Upper lobe of left lung (tissue), 6 donors: Measurements from ENCODE around the gene PHKB. TPM values are rescaled to one million over a fixed set of nuclear protein-coding genes. Genes with fewer than 3 reads are reported as not detected.

Experiments used
- ATAC-seq, 2 donors: fragments of 200-7000 bp; cut with Tn5 transposase; one replicate each; pipeline ENCODE4 v1.9.1; 2022; ENCODE audit warnings: mild to moderate bottlenecking in 2 of 2, moderate library complexity in 2 of 2; ENCODE audit not compliant: low FRiP score in 2 of 2
- DNase-seq, 2 donors: peaks; one replicate each; pipeline ENCODE4 v3.0.0-alpha.2; 2019 to 2020
- H3K27ac ChIP-seq, 4 donors: fragments of 200-600 bp; sonication (generic); one replicate each; pipeline ENCODE4 v1.5.1; 2016 to 2019
- H3K27me3 ChIP-seq, 4 donors: fragments of 200-600 bp; sonication (generic); one replicate each; pipeline ENCODE4 v1.5.1; 2017 to 2019
- H3K36me3 ChIP-seq, 4 donors: fragments of 200-600 bp; sonication (generic); one replicate each; pipeline ENCODE4 v1.5.1; 2016 to 2019
- H3K4me1 ChIP-seq, 4 donors: fragments of 200-600 bp; sonication (generic); one replicate each; pipeline ENCODE4 v1.5.1; 2018 to 2019
- H3K4me3 ChIP-seq, 4 donors: fragments of 200-600 bp; sonication (generic); one replicate each; pipeline ENCODE4 v1.5.1; 2017 to 2019; ENCODE audit warnings: mild to moderate bottlenecking in 2 of 4, moderate library complexity in 1 of 4
- H3K9me3 ChIP-seq, 4 donors: fragments of 200-600 bp; sonication (generic); one replicate each; pipeline ENCODE4 v1.5.1; 2018 to 2019
- EP300 ChIP-seq, 4 donors: sonication (generic); formaldehyde crosslinking; IDR thresholded peaks; one replicate each; pipeline ENCODE4 v1.5.1; 2017; ENCODE audit warnings: antibody characterized with exemption in 4 of 4, control low read depth in 2 of 4
- POLR2A ChIP-seq, 4 donors: fragments of 450-650 bp; IDR thresholded peaks; one replicate each; pipeline ENCODE4 v1.5.1; 2016 to 2017; ENCODE audit warnings: antibody characterized with exemption in 4 of 4, mild to moderate bottlenecking in 2 of 4
- POLR2AphosphoS5 ChIP-seq, 2 donors: sonication (generic); formaldehyde crosslinking; IDR thresholded peaks; one replicate each; pipeline ENCODE4 v1.5.1; 2017; ENCODE audit warnings: antibody characterized with exemption in 2 of 2
- WGBS, 2 donors: methylation state at CpG; one replicate each; pipeline ENCODE4 v1.1.5; 2017 to 2018; 5-methylcytosine and 5-hydroxymethylcytosine counted together
- total RNA-seq, 6 donors: library from RNA; depleted of rRNA in 4 of 6; stranded (reverse); fragments of >200 nt in 4 of 6; gene quantifications; one replicate each; pipeline versions ENCODE4 v1.1.0 to v1.2.1, GENCODE V29; 2016 to 2021
- TF ChIP-seq, protein P1 (sequence below), 6 experiments: fragments of 450-650 bp in 4 of 6; fragments of 200-600 bp in 2 of 6; sonication (generic) in 2 of 6; IDR thresholded peaks; one replicate each; pipeline ENCODE4 v1.5.1; 2016 to 2019; ENCODE audit warnings: antibody characterized with exemption in 6 of 6
- donor health status: DM: no; HTN: no; CAD: no; lungs with moderate emphysema.
- donor health status: DM: no; HTN: yes; CAD: no; lungs with severe emphysema.

Gene PHKB
- total RNA-seq, 6 donors from 2014 or later, result 63.0 to 135 (median 78.5) TPM

DNA sequence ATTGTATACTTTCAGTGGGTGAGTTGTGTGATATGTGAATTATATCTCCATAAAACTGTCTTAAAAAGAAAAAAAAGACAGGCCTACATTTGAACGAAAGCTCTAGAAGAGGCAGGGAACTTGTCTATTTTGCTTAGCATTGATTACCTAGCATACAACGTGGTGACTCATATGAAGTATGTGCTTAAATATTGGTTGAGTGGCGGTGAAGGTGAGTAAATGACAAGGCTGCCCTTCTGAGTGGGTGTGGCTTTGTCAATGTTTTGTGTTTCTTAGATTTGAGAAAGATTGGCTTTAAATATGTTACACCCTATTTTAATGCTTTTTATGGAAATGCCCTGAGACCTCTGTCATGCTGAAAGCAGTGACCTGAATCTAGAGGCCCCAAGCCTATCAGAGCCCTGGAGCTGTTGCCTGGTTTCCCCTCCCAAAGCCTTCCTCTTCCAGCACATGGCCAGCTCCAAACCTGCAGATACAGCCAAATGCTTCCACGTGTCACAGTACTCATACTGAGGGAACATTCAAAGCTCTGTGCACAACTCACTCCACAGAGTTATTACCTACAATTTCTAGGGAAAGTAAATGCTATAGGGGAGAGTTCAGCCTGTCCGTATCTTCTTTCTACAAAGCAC is 260.0 kb downstream of the PHKB start:
- Histone ChIP-seq H3K4me3 (no peak overlapping the region), H3K36me3 (no peaks in the 10 kb centered on the region), H3K4me1 (no peaks in the 10 kb centered on the region), H3K27ac (no peak overlapping the region), H3K27me3 (no peaks in the 10 kb centered on the region), H3K9me3 (no peaks in the 10 kb centered on the region)
- WGBS, 2 donors, result 68 to 70% methylated on average over 5 of the region's 5 CpGs
- ATAC-seq, result no peak
- TF ChIP-seq POLR2A (IDR thresholded peaks at IDR 0.05) (no peak), POLR2AphosphoS5 (IDR thresholded peaks at IDR 0.05) (no peak), EP300 (IDR thresholded peaks at IDR 0.05) (no peak)
- TF ChIP-seq, protein P1, sequence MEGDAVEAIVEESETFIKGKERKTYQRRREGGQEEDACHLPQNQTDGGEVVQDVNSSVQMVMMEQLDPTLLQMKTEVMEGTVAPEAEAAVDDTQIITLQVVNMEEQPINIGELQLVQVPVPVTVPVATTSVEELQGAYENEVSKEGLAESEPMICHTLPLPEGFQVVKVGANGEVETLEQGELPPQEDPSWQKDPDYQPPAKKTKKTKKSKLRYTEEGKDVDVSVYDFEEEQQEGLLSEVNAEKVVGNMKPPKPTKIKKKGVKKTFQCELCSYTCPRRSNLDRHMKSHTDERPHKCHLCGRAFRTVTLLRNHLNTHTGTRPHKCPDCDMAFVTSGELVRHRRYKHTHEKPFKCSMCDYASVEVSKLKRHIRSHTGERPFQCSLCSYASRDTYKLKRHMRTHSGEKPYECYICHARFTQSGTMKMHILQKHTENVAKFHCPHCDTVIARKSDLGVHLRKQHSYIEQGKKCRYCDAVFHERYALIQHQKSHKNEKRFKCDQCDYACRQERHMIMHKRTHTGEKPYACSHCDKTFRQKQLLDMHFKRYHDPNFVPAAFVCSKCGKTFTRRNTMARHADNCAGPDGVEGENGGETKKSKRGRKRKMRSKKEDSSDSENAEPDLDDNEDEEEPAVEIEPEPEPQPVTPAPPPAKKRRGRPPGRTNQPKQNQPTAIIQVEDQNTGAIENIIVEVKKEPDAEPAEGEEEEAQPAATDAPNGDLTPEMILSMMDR (IDR thresholded peaks at IDR 0.05), result no peak
- DNase-seq, result no peak

DNA sequence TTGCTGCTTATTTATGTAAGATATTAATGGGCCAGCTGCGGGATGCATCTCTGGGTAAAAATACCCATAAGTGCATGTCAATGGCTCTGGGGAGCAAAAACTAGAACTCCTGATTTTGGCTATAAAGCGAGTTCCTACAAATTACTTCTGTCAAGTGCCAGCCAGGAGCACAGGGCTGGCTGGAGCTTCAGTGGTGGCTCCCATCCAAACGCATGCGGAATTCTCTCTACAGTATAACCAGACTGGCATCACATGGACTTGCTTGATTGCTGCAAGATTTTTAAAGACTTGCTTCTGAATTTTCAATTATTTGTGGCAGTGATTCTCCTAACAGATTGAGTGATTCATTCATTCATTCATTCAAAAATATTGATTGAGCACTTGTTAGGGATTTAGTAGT is 260.9 kb downstream of the PHKB start:
- 76 to 86% methylated on average over 4 of the region's 4 CpGs for WGBS, 2 donors
- TF ChIP-seq EP300 (IDR thresholded peaks at IDR 0.05) (no peak), POLR2A (IDR thresholded peaks at IDR 0.05) (no peak), POLR2AphosphoS5 (IDR thresholded peaks at IDR 0.05) (no peak)
- TF ChIP-seq, protein P1 (IDR thresholded peaks at IDR 0.05), result no peak
- H3K36me3 ChIP-seq, result no peaks in the 10 kb centered on the region
- no peaks in the 10 kb centered on the region for H3K27me3 ChIP-seq
- ATAC-seq (no peak), DNase-seq (no peak)
- H3K4me1 ChIP-seq, result no peaks in the 10 kb centered on the region
- H3K27ac ChIP-seq, result no peak overlapping the region
- H3K4me3 ChIP-seq, result no peak overlapping the region
- no peaks in the 10 kb centered on the region for H3K9me3 ChIP-seq

DNA sequence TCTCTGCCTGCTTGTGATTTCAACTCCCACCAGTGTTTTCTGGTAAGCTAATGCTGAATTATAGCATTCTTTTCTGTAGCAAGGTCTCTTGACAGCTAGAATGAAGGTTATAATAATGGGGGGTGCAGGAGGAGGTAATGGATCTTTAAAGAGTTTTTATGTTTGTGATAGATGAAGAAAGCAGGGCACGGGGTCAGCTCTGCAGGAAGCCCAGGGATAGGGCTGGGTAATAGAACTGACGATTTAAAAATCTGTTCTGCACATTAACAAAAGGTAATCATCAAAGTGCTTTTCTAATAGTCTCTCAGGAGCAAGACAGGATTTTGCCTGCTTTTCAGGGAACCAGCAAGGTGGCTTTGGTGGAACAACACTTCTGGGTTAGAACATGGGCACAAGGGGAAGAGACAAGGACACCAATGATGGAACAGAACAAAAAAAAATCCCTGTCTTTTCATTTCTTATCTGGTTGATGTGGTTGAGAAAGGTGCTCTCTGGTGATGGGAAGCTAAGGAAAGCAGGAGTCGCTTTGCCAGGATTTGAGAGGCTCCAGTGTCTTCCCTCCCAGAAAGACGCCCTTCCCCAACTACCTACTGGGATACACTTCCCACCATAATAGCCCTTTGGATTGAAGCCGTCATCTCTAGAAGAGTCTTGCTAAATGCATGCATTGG is 263.1 kb downstream of the PHKB start:
- ATAC-seq (no peak), DNase-seq (no peak)
- no peak overlapping the region for H3K27ac ChIP-seq
- TF ChIP-seq EP300 (IDR thresholded peaks at IDR 0.05) (no peak), POLR2AphosphoS5 (IDR thresholded peaks at IDR 0.05) (no peak), POLR2A (IDR thresholded peaks at IDR 0.05) (no peak)
- TF ChIP-seq, protein P1 (IDR thresholded peaks at IDR 0.05), result no peak
- H3K4me1 ChIP-seq, result no peaks in the 10 kb centered on the region
- H3K4me3 ChIP-seq, result no peak overlapping the region
- H3K9me3 ChIP-seq, result no peaks in the 10 kb centered on the region
- H3K36me3 ChIP-seq, result no peaks in the 10 kb centered on the region
- no peaks in the 10 kb centered on the region for H3K27me3 ChIP-seq
- 81 to 84% methylated on average over 5 of the region's 5 CpGs for WGBS, 2 donors

DNA sequence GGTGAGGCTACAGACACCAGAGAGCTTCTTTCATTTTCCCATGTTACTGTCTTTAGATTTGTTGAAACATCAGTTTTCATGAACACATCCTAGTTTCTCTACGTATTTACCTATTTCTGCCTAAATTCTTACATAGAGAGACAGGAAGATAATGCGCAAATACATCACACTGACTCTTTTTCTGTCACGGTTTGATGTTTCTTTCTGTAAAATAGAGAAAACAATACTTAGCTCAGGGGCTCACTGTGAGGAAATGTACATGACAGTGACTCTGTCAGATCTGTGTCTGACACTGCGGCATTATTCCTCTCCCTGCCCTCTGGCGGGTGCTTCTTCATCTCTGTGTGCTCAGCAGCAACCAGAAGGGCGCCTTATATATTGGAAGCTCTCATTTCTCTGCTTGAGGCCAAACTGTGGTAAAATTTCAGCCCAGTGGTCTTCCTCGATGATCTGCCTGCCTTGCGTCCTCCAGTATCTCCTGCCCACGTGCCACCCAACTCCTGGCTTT is 264.1 kb downstream of the PHKB start:
- DNase-seq (no peak), ATAC-seq (no peak)
- no peaks in the 10 kb centered on the region for H3K9me3 ChIP-seq
- TF ChIP-seq POLR2A (IDR thresholded peaks at IDR 0.05) (no peak), POLR2AphosphoS5 (IDR thresholded peaks at IDR 0.05) (no peak)
- no peak overlapping the region for H3K4me3 ChIP-seq
- H3K4me1 ChIP-seq, result no peaks in the 10 kb centered on the region
- no peaks in the 10 kb centered on the region for H3K36me3 ChIP-seq
- 85 to 90% methylated on average over 9 of the region's 9 CpGs for WGBS, 2 donors
- no peaks in the 10 kb centered on the region for H3K27me3 ChIP-seq
- no peak overlapping the region for H3K27ac ChIP-seq

DNA sequence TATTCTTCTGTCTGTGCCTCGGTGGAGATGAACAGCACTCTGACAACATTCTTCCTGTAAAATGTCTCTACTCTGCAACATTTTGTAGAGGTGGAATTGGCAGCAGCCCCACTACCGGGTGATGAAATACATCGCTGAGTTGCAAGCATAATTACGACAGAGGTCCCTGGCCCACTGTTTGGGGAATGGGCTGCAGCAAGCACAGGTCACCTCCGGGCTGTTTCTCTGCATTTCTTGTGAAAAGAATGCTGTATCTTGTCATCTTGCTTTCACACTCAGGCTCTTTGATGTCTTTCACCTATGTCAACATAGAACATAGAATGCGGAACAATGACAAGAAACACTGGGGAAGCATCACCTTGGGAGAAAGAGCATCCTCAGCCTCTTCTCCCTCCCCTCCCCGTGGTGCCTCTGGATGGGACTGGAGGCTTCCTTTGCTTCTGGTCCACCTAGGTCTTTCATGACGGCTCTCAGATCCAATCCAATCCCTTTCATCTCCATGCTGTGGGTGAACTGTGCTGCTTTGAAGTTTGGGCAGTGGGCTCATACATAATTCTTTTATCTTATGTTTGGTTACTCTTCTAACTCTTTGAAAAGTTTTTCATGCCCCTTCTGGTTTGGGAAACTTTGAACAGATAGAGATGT is 265.0 kb downstream of the PHKB start:
- H3K4me3 ChIP-seq, result no peak overlapping the region
- no peaks in the 10 kb centered on the region for H3K9me3 ChIP-seq
- no peaks in the 10 kb centered on the region for H3K4me1 ChIP-seq
- H3K36me3 ChIP-seq, result no peaks in the 10 kb centered on the region
- 62 to 71% methylated on average over 8 of the region's 8 CpGs for WGBS, 2 donors
- no peak for DNase-seq
- ATAC-seq, result no peak
- no peak overlapping the region for H3K27ac ChIP-seq
- TF ChIP-seq, protein P1 (IDR thresholded peaks at IDR 0.05), result no peak
- TF ChIP-seq POLR2AphosphoS5 (IDR thresholded peaks at IDR 0.05) (no peak), POLR2A (IDR thresholded peaks at IDR 0.05) (no peak), EP300 (IDR thresholded peaks at IDR 0.05) (no peak)
- no peaks in the 10 kb centered on the region for H3K27me3 ChIP-seq
